K562 (cell line): Measurements from ENCODE around the gene B3GAT3. TPM values are rescaled to one million over a fixed set of nuclear protein-coding genes. Genes with fewer than 3 reads are reported as not detected.

Experiments used
- ATAC-seq: fragments of 200-7000 bp; cut with Tn5 transposase; 3 replicates; pipeline ENCODE4 v1.9.1; 2020; ENCODE audit warnings: moderate library complexity
- BruUV-seq: library from RNA; stranded (reverse); fragments of 400-500 nt; replicated peaks from 2 replicates; lab custom pipeline; 2021; lab: Mats Ljungman, UMichigan
- CTCF ChIA-PET: fragments of 300-600 bp; formaldehyde crosslinking; extraction: SDS; loops from one replicate; lab custom pipeline; 2021; ENCODE audit warnings: low intra/inter-chr PET ratio; lab: Yijun Ruan, JAX
- POLR2A ChIA-PET: fragments of 300-600, 350-650 bp; sonication (Branson Sonifier 250); formaldehyde crosslinking; extraction: SDS; loops from one replicate; lab custom pipeline; 2021; ENCODE audit warnings: antibody characterized with exemption, inconsistent platforms; lab: Yijun Ruan, JAX
- DNase-seq, 4 experiments: peaks; one replicate each; pipeline versions ENCODE4 v3.0.0 to v3.0.0-alpha.2; 2011 to 2018; ENCODE audit warnings: low spot score in 3 of 4, mixed read lengths in 3 of 4; ENCODE audit errors: extremely low read depth in 1 of 4
- FAIRE-seq: peaks from 2 replicates; lab custom pipeline; 2011; peaks lifted over from hg19 to GRCh38; lab: Jason Lieb, UNC
- H2AFZ ChIP-seq: 2 replicates; pipeline ENCODE4 v1.6.0; 2011; ENCODE audit warnings: low read depth, low read length, control low read depth, inconsistent platforms
- H3K27ac ChIP-seq: fragments of 200-600 bp; 3 replicates; pipeline ENCODE4 v1.8.0; 2011; ENCODE audit warnings: low read depth, mild to moderate bottlenecking, control low read depth, inconsistent platforms, low read length, moderate library complexity, mixed read lengths; ENCODE audit errors: extremely low read depth
- H3K27me3 ChIP-seq, 2 experiments: fragments of 300-600 bp in 1 of 2; 2 replicates in 1 of 2; 3 replicates in 1 of 2; pipeline versions ENCODE4 v1.6.0 to v1.8.0; 2011; ENCODE audit warnings: inconsistent platforms in 2 of 2, low read length in 2 of 2, mild to moderate bottlenecking in 1 of 2, mixed read lengths in 1 of 2, moderate library complexity in 1 of 2; ENCODE audit not compliant: control insufficient read depth in 2 of 2, insufficient read depth in 2 of 2
- H3K36me3 ChIP-seq: fragments of 300-600 bp; 3 replicates; pipeline ENCODE4 v1.8.0; 2011; ENCODE audit warnings: mild to moderate bottlenecking, low read length, inconsistent platforms; ENCODE audit not compliant: control insufficient read depth, insufficient read depth
- H3K4me1 ChIP-seq, 2 experiments: fragments of 200-600 bp in 1 of 2; replicated peaks in 1 of 2; 2 replicates in 1 of 2; 3 replicates in 1 of 2; pipeline versions ENCODE4 v1.5.1 to v1.8.0; 2011; ENCODE audit warnings: inconsistent platforms in 2 of 2, low read length in 2 of 2, mild to moderate bottlenecking in 1 of 2, mixed read lengths in 1 of 2, moderate library complexity in 1 of 2; ENCODE audit not compliant: control insufficient read depth in 2 of 2, insufficient read depth in 2 of 2
- H3K4me2 ChIP-seq: 2 replicates; pipeline ENCODE4 v1.6.1; 2011; ENCODE audit warnings: low read length, control low read depth, inconsistent platforms, mixed read lengths; ENCODE audit not compliant: insufficient read depth
- H3K4me3 ChIP-seq: fragments of 200-600 bp; sonication (generic), shearing (Covaris generic); 2 replicates; pipeline ENCODE4 v1.5.1; 2016; ENCODE audit warnings: control low read depth, inconsistent platforms
- H3K79me2 ChIP-seq: fragments of 200-600 bp; 3 replicates; pipeline ENCODE4 v1.8.0; 2011; ENCODE audit warnings: low read length, inconsistent platforms; ENCODE audit not compliant: control insufficient read depth, insufficient read depth
- H3K9ac ChIP-seq, 2 experiments: 2 replicates each; pipeline versions ENCODE4 v1.6.0 to v1.6.1; 2011; ENCODE audit warnings: low read depth in 2 of 2, low read length in 2 of 2, control low read depth in 1 of 2, inconsistent platforms in 1 of 2, mild to moderate bottlenecking in 1 of 2, mixed read lengths in 1 of 2; ENCODE audit not compliant: insufficient read depth in 1 of 2
- H3K9me1 ChIP-seq: one replicate; pipeline ENCODE4 v1.6.0; 2011; ENCODE audit warnings: inconsistent platforms, mild to moderate bottlenecking, low read length, moderate library complexity; ENCODE audit not compliant: control insufficient read depth, insufficient read depth
- H3K9me3 ChIP-seq: replicated peaks from 2 replicates; pipeline ENCODE4 v1.5.1; 2011; ENCODE audit warnings: low read depth, low read length, inconsistent platforms; ENCODE audit not compliant: control insufficient read depth, insufficient read depth
- H4K20me1 ChIP-seq: replicated peaks from 2 replicates; pipeline ENCODE4 v1.6.1; 2011; ENCODE audit warnings: low read length, inconsistent platforms, mixed read lengths; ENCODE audit not compliant: control insufficient read depth, insufficient read depth
- BCOR ChIP-seq: fragments of 450-650 bp; IDR thresholded peaks from 2 replicates; pipeline ENCODE4 v1.6.1; 2016
- BRD9 ChIP-seq: fragments of 450-650 bp; IDR thresholded peaks from 2 replicates; pipeline ENCODE4 v1.6.1; 2018; ENCODE audit warnings: low read depth; ENCODE audit not compliant: partially characterized antibody
- CBX1 ChIP-seq: sonication (generic); IDR thresholded peaks from 2 replicates; pipeline ENCODE4 v1.6.1; 2016; ENCODE audit warnings: antibody characterized with exemption, low read depth, mild to moderate bottlenecking
- CEBPB ChIP-seq: fragments of 450-650 bp; IDR thresholded peaks from 2 replicates; pipeline ENCODE4 v1.6.1; 2016; ENCODE audit warnings: missing genetic modification characterization, missing compliant biosample characterization
- CEBPG ChIP-seq, 3 experiments: fragments of 200-800 bp in 1 of 3; sonication (Bioruptor generic) in 1 of 3; sonication (generic) in 1 of 3; formaldehyde crosslinking in 1 of 3; IDR thresholded peaks in 2 of 3; conservative IDR thresholded peaks in 1 of 3; 2 replicates each; pipeline versions ENCODE4 v1.6.1 to v1.8.0; 2016 to 2022; ENCODE audit warnings: missing compliant biosample characterization in 2 of 3, missing genetic modification characterization in 2 of 3, mild to moderate bottlenecking in 1 of 3, missing genetic modification reagents in 1 of 3
- CHD4 ChIP-seq: fragments of 200-600 bp; sonication (generic); IDR thresholded peaks from 3 replicates; pipeline ENCODE4 v1.6.1; 2012; ENCODE audit warnings: low read depth, mild to moderate bottlenecking, mixed read lengths, low read length, inconsistent platforms; ENCODE audit not compliant: insufficient read depth, insufficient replicate concordance, poor library complexity, severe bottlenecking
- FUS ChIP-seq: fragments of 200-400 bp; formaldehyde crosslinking; optimal IDR thresholded peaks from 2 replicates; pipeline ENCODE3; 2017; ENCODE audit warnings: low read depth, low read length
- HDAC2 ChIP-seq: fragments of 450-650 bp; IDR thresholded peaks from 2 replicates; pipeline ENCODE4 v1.6.1; 2016; ENCODE audit warnings: mild to moderate bottlenecking
- KDM1A ChIP-seq, 2 experiments: fragments of 450-650 bp; IDR thresholded peaks; 2 replicates each; pipeline ENCODE4 v1.6.1; 2016; ENCODE audit warnings: mild to moderate bottlenecking in 2 of 2
- L3MBTL2 ChIP-seq: fragments of 450-650 bp; IDR thresholded peaks from 2 replicates; pipeline ENCODE4 v1.6.1; 2016; ENCODE audit warnings: mild to moderate bottlenecking, moderate library complexity
- RBM25 ChIP-seq: fragments of 200-400 bp; formaldehyde crosslinking; IDR thresholded peaks from 2 replicates; pipeline ENCODE4 v1.6.1; 2018; ENCODE audit warnings: low read length, low read depth, moderate library complexity; ENCODE audit not compliant: severe bottlenecking
- RCOR1 ChIP-seq, 2 experiments: IDR thresholded peaks; 2 replicates each; pipeline ENCODE4 v1.6.1; 2012; ENCODE audit warnings: low read depth in 2 of 2, low read length in 2 of 2, borderline replicate concordance in 1 of 2, improper control_type of control experiment in 1 of 2
- RNF2 ChIP-seq: sonication (generic); IDR thresholded peaks from 2 replicates; pipeline ENCODE4 v1.6.1; 2016
- SMARCA5 ChIP-seq: fragments of 450-650 bp; IDR thresholded peaks from 2 replicates; pipeline ENCODE4 v1.6.1; 2016
- ZFP1 ChIP-seq: fragments of 450-650 bp; formaldehyde crosslinking; IDR thresholded peaks from 2 replicates; pipeline ENCODE4 v1.4.0; 2020; ENCODE audit warnings: mild to moderate bottlenecking, mixed read lengths
- ZFP36 ChIP-seq: fragments of 150-350 bp; IDR thresholded peaks from 2 replicates; pipeline ENCODE4 v1.6.1; 2018; ENCODE audit warnings: low read length, low read depth; ENCODE audit not compliant: partially characterized antibody
- ZNF239 ChIP-seq: fragments of 250-450 bp; sonication (Bioruptor Pico); IDR thresholded peaks from 2 replicates; pipeline ENCODE4 v1.4.0; 2020; ENCODE audit warnings: mild to moderate bottlenecking
- WGBS: fragments of 100-300 bp; shearing (Covaris generic); methylation state at CpG from one replicate; pipeline ENCODE4 v1.1.6; 2016; ENCODE audit warnings: low coverage, mixed read lengths; ENCODE audit not compliant: insufficient coverage; ENCODE audit errors: missing lambda C conversion rate; 5-methylcytosine and 5-hydroxymethylcytosine counted together
- in situ Hi-C: fragments of 300-500 bp; cut with MboI; formaldehyde crosslinking; loops from 4 replicates; pipeline ENCODE4 v1.15.0; 2018; ENCODE audit warnings: inconsistent platforms, mixed read lengths
- intact Hi-C: fragments of 100-400 bp; cut with micrococcal nuclease; formaldehyde crosslinking; loops from 2 replicates; pipeline ENCODE4 v1.14.2; 2022
- polyA plus RNA-seq, 8 experiments: library from polyadenylated mRNA; depleted of rRNA in 4 of 8; stranded (reverse) in 5 of 8; unstranded in 3 of 8; fragments of >200 nt; fragmentation: Nextera tagmentation in 2 of 8; fragmentation: Illumina TruSeq in 1 of 8; extraction: Ambion mirVana in 2 of 8; extraction: Trizol in 1 of 8; gene quantifications; 2 replicates each; pipeline versions ENCODE4 v1.2.1 to v1.2.3, GENCODE V29; 2011 to 2014; ENCODE audit warnings: inconsistent platforms in 1 of 8, missing spikeins in 1 of 8
- total RNA-seq, 7 experiments: library from RNA; depleted of rRNA in 6 of 7; stranded (reverse); fragments of >200 nt in 6 of 7; fragmentation: Illumina TruSeq in 2 of 7; extraction: Trizol in 2 of 7; gene quantifications; 2 replicates each; pipeline versions ENCODE4 v1.2.1 to v1.2.3, GENCODE V29; 2011 to 2021; ENCODE audit warnings: low replicate concordance in 1 of 7
- TF ChIP-seq, protein P1 (sequence below): fragments of 250-450 bp; sonication (Bioruptor Pico); IDR thresholded peaks from 2 replicates; pipeline ENCODE4 v1.8.0; 2022; ENCODE audit warnings: moderate library complexity, mild to moderate bottlenecking, inconsistent platforms
- TF ChIP-seq, protein P2 (sequence below), 2 experiments: fragments of 450-650 bp; conservative IDR thresholded peaks; 2 replicates each; pipeline ENCODE4 v1.6.1; 2017; ENCODE audit warnings: mild to moderate bottlenecking in 2 of 2, moderate library complexity in 2 of 2
- TF ChIP-seq, protein P3 (sequence below): fragments of 450-650 bp; IDR thresholded peaks from one replicate; pipeline ENCODE4 v1.6.1; 2018; ENCODE audit warnings: mild to moderate bottlenecking, moderate library complexity; ENCODE audit not compliant: partially characterized antibody

B3GAT3 gene
- total and polyA plus RNA-seq, 9 of the 15 experiments (the other 6 are each of a cell fraction or from before 2014, with no cell fraction given), result 0.30 to 64.0 (median 21.4) TPM

DNA sequence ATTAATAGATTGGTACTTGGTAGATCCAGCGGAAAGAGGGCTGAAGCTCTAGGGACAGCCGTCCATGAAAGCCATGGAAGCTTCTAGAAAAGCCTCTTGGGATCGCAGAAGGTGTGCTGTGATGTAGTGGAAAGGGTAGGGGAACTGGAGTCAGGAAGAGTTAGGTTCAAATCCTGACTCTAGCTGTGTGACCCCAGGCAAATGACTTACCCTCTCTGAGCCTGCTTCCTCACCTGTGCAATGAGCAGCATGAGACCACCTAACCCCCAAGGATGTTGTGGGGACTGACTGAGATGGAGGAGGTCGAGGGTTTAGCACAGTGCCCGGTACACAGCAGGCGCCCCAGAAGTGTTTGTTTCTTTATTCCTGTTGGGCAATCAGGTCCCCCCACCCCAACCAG lies 11.4 kb downstream of the B3GAT3 start:
- H3K4me2 ChIP-seq, result no peak overlapping the region
- CTCF ChIA-PET, result no interaction called here
- no TSS peak for BruUV-seq

More for the DNA sequence above, 11.4 kb downstream of the B3GAT3 start:
- peaks cover 2% of the 10 kb centered on the region for H3K9me1 ChIP-seq
- H3K79me2 ChIP-seq, result peaks cover 25% of the 10 kb centered on the region
- no peaks in the 10 kb centered on the region for H3K27me3 ChIP-seq
- 0 out of 2 replicates have a peak, but pooled peaks cover 5% of the 10 kb centered on the region for H4K20me1 ChIP-seq
- no peak overlapping the region for H3K27ac ChIP-seq
- POLR2A ChIA-PET, result interaction anchor here (1.3 to 1.9 kb wide), 4 partner anchors 9 to 37 kb away, joined by 3 to 6 read pairs (median 6); partner anchors contain the start of genes EEF1G, MTA2 and TUT1
- no peak for DNase-seq
- no peak overlapping the region for H2AFZ ChIP-seq
- FAIRE-seq, result no peak
- intact Hi-C loops, result loop anchor here (5.0 kb wide), 1 partner anchor 82 kb away; no protein-coding TSS in a partner anchor
- peaks cover 60% of the 10 kb centered on the region for H3K36me3 ChIP-seq
- H3K9me3 ChIP-seq, result no peaks in the 10 kb centered on the region
- H3K9ac ChIP-seq, result peak overlapping the region; percentile 93; a peak in 3 of 4 replicates
- H3K4me1 ChIP-seq, result peaks cover 29 to 60% of the 10 kb centered on the region in 2 experiments
- in situ Hi-C loops, result no loop called here
- WGBS, result 80% methylated on average over 6 of the region's 6 CpGs
- H3K4me3 ChIP-seq, result no peak overlapping the region
- TF ChIP-seq BCOR, result peak; percentile 96
- peak; percentile 74 to 86 for TF ChIP-seq KDM1A (IDR thresholded peaks at IDR 0.05)
- no peak for TF ChIP-seq FUS
- TF ChIP-seq, protein P1, sequence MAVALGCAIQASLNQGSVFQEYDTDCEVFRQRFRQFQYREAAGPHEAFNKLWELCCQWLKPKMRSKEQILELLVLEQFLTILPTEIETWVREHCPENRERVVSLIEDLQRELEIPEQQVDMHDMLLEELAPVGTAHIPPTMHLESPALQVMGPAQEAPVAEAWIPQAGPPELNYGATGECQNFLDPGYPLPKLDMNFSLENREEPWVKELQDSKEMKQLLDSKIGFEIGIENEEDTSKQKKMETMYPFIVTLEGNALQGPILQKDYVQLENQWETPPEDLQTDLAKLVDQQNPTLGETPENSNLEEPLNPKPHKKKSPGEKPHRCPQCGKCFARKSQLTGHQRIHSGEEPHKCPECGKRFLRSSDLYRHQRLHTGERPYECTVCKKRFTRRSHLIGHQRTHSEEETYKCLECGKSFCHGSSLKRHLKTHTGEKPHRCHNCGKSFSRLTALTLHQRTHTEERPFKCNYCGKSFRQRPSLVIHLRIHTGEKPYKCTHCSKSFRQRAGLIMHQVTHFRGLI, result no peak
- no peak for TF ChIP-seq ZFP1 (CRISPR knock-in tag)
- no peak for TF ChIP-seq L3MBTL2
- TF ChIP-seq ZNF239, result no peak
- TF ChIP-seq, protein P2, sequence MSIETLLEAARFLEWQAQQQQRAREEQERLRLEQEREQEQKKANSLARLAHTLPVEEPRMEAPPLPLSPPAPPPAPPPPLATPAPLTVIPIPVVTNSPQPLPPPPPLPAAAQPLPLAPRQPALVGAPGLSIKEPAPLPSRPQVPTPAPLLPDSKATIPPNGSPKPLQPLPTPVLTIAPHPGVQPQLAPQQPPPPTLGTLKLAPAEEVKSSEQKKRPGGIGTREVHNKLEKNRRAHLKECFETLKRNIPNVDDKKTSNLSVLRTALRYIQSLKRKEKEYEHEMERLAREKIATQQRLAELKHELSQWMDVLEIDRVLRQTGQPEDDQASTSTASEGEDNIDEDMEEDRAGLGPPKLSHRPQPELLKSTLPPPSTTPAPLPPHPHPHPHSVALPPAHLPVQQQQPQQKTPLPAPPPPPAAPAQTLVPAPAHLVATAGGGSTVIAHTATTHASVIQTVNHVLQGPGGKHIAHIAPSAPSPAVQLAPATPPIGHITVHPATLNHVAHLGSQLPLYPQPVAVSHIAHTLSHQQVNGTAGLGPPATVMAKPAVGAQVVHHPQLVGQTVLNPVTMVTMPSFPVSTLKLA (conservative IDR thresholded peaks at IDR 0.05), result no peak
- TF ChIP-seq, protein P3, sequence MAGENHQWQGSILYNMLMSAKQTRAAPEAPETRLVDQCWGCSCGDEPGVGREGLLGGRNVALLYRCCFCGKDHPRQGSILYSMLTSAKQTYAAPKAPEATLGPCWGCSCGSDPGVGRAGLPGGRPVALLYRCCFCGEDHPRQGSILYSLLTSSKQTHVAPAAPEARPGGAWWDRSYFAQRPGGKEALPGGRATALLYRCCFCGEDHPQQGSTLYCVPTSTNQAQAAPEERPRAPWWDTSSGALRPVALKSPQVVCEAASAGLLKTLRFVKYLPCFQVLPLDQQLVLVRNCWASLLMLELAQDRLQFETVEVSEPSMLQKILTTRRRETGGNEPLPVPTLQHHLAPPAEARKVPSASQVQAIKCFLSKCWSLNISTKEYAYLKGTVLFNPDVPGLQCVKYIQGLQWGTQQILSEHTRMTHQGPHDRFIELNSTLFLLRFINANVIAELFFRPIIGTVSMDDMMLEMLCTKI, result no peak
- peak; percentile 79; the same call in 1 of the 2 replicates for TF ChIP-seq HDAC2
- TF ChIP-seq CBX1, result peak; percentile 56; the same call in 1 of the 2 replicates
- TF ChIP-seq ZFP36, result peak; percentile 85
- peak; percentile 33 for TF ChIP-seq BRD9
- TF ChIP-seq RNF2, result no peak
- peak; percentile 93 for TF ChIP-seq RBM25
- TF ChIP-seq SMARCA5, result peak; percentile 70
- no peak for TF ChIP-seq CHD4
- peak in 1 of 2 experiments; percentile 64; a peak in 2 of 4 replicates for TF ChIP-seq RCOR1 (IDR thresholded peaks at IDR 0.05; ENCODE audit: borderline replicate concordance in 1 of 2, low read depth in 2 of 2, low read length in 2 of 2)
- peak; percentile 31; the same call in 1 of the 2 replicates for TF ChIP-seq CEBPB (tag)
- no peak for TF ChIP-seq CEBPG (CRISPR knock-in tag; IDR thresholded peaks at IDR 0.05)
- no peak for TF ChIP-seq CEBPG (tag; conservative IDR thresholded peaks at IDR 0.05 in 1 of 2, IDR thresholded peaks at IDR 0.05 in 1 of 2)
- ATAC-seq, result no peak
